Heart right ventricle (tissue), 16 donors: ENCODE data around the gene MTG2. TPM values are rescaled to one million over a fixed set of nuclear protein-coding genes. Genes with fewer than 3 reads are reported as not detected.

Experiments used
- ATAC-seq, 8 donors: fragments of 200-7000 bp; cut with Tn5 transposase; one replicate each; pipeline ENCODE4 v1.9.1; 2020; ENCODE audit warnings: mild to moderate bottlenecking in 8 of 8, moderate library complexity in 8 of 8, moderate number of reproducible peaks in 1 of 8
- DNase-seq, 2 donors: peaks; one replicate each; pipeline ENCODE4 v3.0.0-alpha.2; 2020
- H3K27ac ChIP-seq, 10 donors: fragments of 200-600 bp; sonication (generic) in 2 of 10; one replicate each; pipeline versions ENCODE4 v1.5.0 to v1.8.0; 2020 to 2022; ENCODE audit warnings: mild to moderate bottlenecking in 3 of 10
- H3K27me3 ChIP-seq, 7 donors: fragments of 200-600 bp; one replicate each; pipeline ENCODE4 v1.8.0; 2021 to 2022; ENCODE audit warnings: mild to moderate bottlenecking in 2 of 7
- H3K36me3 ChIP-seq, 9 donors: fragments of 200-600 bp; sonication (generic) in 1 of 9; one replicate each; pipeline versions ENCODE4 v1.5.0 to v1.8.0; 2020 to 2022; ENCODE audit warnings: mild to moderate bottlenecking in 2 of 9
- H3K4me1 ChIP-seq, 9 donors: fragments of 200-600 bp; sonication (generic) in 1 of 9; one replicate each; pipeline versions ENCODE4 v1.5.0 to v1.8.0; 2020 to 2022; ENCODE audit warnings: mild to moderate bottlenecking in 4 of 9
- H3K4me3 ChIP-seq, 10 donors: fragments of 200-600 bp; sonication (generic) in 2 of 10; one replicate each; pipeline versions ENCODE4 v1.5.0 to v1.8.0; 2020 to 2022; ENCODE audit warnings: mild to moderate bottlenecking in 7 of 10, moderate library complexity in 2 of 10
- H3K9me3 ChIP-seq, 11 donors: fragments of 200-600 bp in 10 of 11; sonication (generic) in 2 of 11; one replicate each; pipeline versions ENCODE4 v1.5.0 to v1.8.0; 2013 to 2022; ENCODE audit warnings: mild to moderate bottlenecking in 2 of 11, control low read depth in 1 of 11, moderate library complexity in 1 of 11
- CTCF ChIP-seq, 9 donors: fragments of 200-600 bp; sonication (generic) in 2 of 9; IDR thresholded peaks; one replicate each; pipeline versions ENCODE4 v1.5.0 to v1.8.0; 2021 to 2022; ENCODE audit warnings: antibody characterized with exemption in 9 of 9, mild to moderate bottlenecking in 5 of 9, moderate library complexity in 1 of 9
- WGBS, 2 donors: extraction: QIAGEN DNeasy Blood & Tissue Kit; methylation state at CpG; one replicate each; pipeline ENCODE4 v1.1.7; 2013; ENCODE audit warnings: inconsistent platforms in 1 of 2; 5-methylcytosine and 5-hydroxymethylcytosine counted together
- intact Hi-C, 10 donors: fragments of 100-400 bp; cut with DNase I; formaldehyde crosslinking; loops; one replicate each; pipeline versions ENCODE4 v1.11.1 to v1.14.2; 2022
- polyA plus RNA-seq, 2 donors: library from polyadenylated mRNA; stranded (reverse); fragments of 200-250 nt; gene quantifications; one replicate each; pipeline ENCODE4 v1.2.3, GENCODE V29; 2013
- total RNA-seq, 10 donors: library from RNA; stranded (reverse); fragmentation: NEBNext Ultra II Directional in 3 of 10; extraction: Animal tissue kit (Norgen Biotek cat#: 25700) in 3 of 10; gene quantifications; one replicate each; pipeline versions ENCODE4 v1.2.1 to v1.2.4, GENCODE V29; 2021 to 2023
- donor health status: Arrhythmogenic right ventricular cardiomyopathy.
- donor health status: ischemic (EF 13 %, LVEDD 7.1; RV severe dilation, severe dysfunction).
- donor health status: healthy with polysubstance abuse.
- donor health status: DM: no; HTN: yes; CAD: no.
- donor health status: DM: no; HTN: no; CAD: no.
- donor health status: ischemic (EF 25% LVEDD 6.9; RV normal size, moderate dysfunction).
- donor health status: ischemic (EF 25% LVEDD 5.7; RV mildly dilated, moderate dysfunction).
- donor health status: healthy.
- donor health status: DM: yes; HTN: yes; CAD: no.
- donor health status: Ischemic cardiomyopathy.
- donor health status: ischemic (EF 35%, LVEDD 5.7; RV mildly dilated, moderate dysfunction).
- donor health status: nonischemic (EF 11% LVEDD 7.7; RV severe dilation, severe dysfunction).
- donor health status: DM: yes; HTN: yes; CAD: no.
- donor health status: PGD.
- donor health status: ischemic (EF 29% LVEDD 5.4; RV normal size, mild dysfunction).
- donor health status: nonischemic (EF 23%, LVEDD 6.1; RV moderate dilation, normal function).

MTG2 gene
- total and polyA plus RNA-seq, 12 donors: 21.5 to 55.5 (median 28.2) TPM

GRCh38 chr20:62193079-62194025 is 10.5 kb downstream of the MTG2 start:
- 91 to 92% methylated on average over 29 of the region's 29 CpGs for WGBS, 2 donors
- Histone ChIP-seq H3K9me3 (no peaks in the 10 kb centered on the region), H3K4me3 (no peak overlapping the region), H3K27me3 (no peaks in the 10 kb centered on the region), H3K36me3 (peaks cover 0 to 83% (median 22%) of the 10 kb centered on the region in 9 donors), H3K27ac (no peak overlapping the region), H3K4me1 (peaks cover 0 to 12% (median 0%) of the 10 kb centered on the region in 9 donors)
- intact Hi-C loops: no loop called here
- ATAC-seq (no peak), DNase-seq (peak in 1 of 2 donors; percentile 6)
- TF ChIP-seq CTCF (IDR thresholded peaks at IDR 0.05): no peak

GRCh38 chr20:62195075-62195405 is 12.2 kb downstream of the MTG2 start:
- TF ChIP-seq CTCF (IDR thresholded peaks at IDR 0.05): no peak
- 85 to 90% methylated on average over 8 of the region's 8 CpGs for WGBS, 2 donors
- intact Hi-C loops: no loop called here
- Histone ChIP-seq H3K27ac (no peak overlapping the region), H3K27me3 (no peaks in the 10 kb centered on the region), H3K4me1 (peaks cover 0 to 12% (median 0%) of the 10 kb centered on the region in 9 donors), H3K36me3 (peaks cover 0 to 86% (median 30%) of the 10 kb centered on the region in 9 donors), H3K4me3 (no peak overlapping the region), H3K9me3 (no peaks in the 10 kb centered on the region)
- ATAC-seq (no peak), DNase-seq (no peak)

GRCh38 chr20:62195736-62196135 is 12.9 kb downstream of the MTG2 start:
- WGBS, 2 donors: 95 to 96% methylated on average over 10 of the region's 10 CpGs
- DNase-seq (peak in 1 of 2 donors; percentile 5), ATAC-seq (no peak)
- H3K4me1 ChIP-seq: peaks cover 0 to 12% (median 0%) of the 10 kb centered on the region in 9 donors
- no peak overlapping the region for H3K4me3 ChIP-seq
- no peak overlapping the region for H3K27ac ChIP-seq
- H3K9me3 ChIP-seq: no peaks in the 10 kb centered on the region
- peaks cover 0 to 86% (median 31%) of the 10 kb centered on the region in 9 donors for H3K36me3 ChIP-seq
- no peak for TF ChIP-seq CTCF (IDR thresholded peaks at IDR 0.05)
- no peaks in the 10 kb centered on the region for H3K27me3 ChIP-seq
- intact Hi-C loops: no loop called here

GRCh38 chr20:62196286-62196685 is 13.5 kb downstream of the MTG2 start:
- TF ChIP-seq CTCF (IDR thresholded peaks at IDR 0.05): no peak
- ATAC-seq (no peak), DNase-seq (no peak)
- Histone ChIP-seq H3K9me3 (no peaks in the 10 kb centered on the region), H3K27me3 (no peaks in the 10 kb centered on the region), H3K4me3 (no peak overlapping the region), H3K36me3 (peaks cover 0 to 86% (median 36%) of the 10 kb centered on the region in 9 donors), H3K27ac (no peak overlapping the region), H3K4me1 (peaks cover 0 to 12% (median 0%) of the 10 kb centered on the region in 9 donors)
- WGBS, 2 donors: 95 to 96% methylated on average over 10 of the region's 10 CpGs
- intact Hi-C loops: no loop called here
